Activated gamma-delta T cell (primary cell): ENCODE measurements around the gene ZNF598.
"Not testable (repeated sequence)": the region's sequence is repeated elsewhere in the genome, so short reads cannot be mapped to it uniquely, and the experiment has no call there.

ENCODE experiments used
- DNase-seq: peaks from one replicate; lab custom pipeline; 2025; lab: John Stamatoyannopoulos, UW

Gene ZNF598

DNA sequence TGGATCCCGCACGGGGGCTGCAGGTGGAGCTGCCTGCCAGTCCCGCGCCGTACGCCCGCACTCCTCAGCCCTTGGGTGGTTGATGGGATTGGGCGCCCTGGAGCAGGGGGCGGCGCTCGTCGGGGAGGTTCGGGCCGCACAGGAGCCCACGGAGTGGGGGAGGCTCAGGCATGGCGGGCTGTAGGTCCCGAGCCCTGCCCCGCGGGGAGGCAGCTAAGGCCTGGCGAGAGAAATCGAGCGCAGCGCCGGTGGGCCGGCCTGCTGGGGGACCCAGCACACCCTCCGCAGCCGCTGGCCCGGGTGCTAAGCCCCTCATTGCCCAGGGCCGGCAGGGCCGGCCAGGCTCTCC is 51.5 kb downstream of the ZNF598 start:
- DNase-seq = not testable (repeated sequence)

DNA sequence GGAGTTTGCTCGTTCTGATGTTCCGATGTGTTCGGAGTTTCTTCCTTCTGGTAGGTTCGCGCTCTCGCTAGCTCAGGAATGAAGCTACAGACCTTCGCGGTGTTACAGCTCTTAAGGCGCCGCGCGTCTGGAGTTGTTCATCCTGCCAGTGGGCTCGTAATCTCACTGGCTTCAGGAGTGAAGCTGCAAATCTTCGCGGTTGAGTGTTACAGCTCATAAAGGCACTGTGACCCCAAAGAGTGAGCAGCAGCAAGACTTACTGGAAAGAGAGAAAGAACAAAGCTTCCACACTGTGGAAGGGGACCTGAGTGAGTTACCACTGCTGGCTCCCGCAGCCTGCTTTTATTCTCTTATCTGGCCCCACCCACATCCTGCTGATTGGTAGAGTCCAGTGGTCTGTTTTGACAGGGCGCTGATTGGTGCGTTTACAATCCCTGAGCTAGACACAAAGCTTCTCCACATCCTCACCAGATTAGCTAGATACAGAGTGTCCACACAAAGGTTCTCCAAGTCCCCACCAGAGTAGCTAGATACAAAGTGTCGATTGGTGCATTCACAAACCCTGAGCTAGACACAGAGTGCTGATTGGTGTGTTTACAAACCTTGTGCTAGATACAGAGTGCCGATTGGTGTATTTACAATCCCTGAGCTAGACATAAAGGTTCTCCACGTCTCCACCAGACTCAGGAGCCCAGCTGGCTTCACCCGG is 52.0 kb downstream of the ZNF598 start:
- DNase-seq = not testable (repeated sequence)

DNA sequence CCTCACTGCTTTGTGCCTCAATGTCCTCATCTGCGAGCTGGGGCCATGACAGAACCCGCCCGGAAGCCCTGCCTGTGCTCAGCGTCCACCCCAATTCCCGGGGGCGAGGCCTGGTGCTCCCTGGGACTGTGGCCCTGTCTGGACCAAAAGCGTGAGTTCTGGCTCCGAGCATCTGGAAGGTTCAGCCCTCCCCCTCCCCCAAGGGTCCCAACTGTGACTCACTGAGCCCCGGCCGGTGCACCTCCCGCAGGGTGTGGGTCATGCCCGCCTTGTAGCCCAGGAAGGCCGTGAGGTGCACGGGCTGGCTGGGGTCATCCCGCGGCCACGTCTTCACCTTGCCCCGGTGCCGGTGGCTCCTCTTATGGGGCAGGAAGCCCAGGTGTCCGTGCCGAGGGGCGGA is 55.9 kb downstream of the ZNF598 start:
- no peak for DNase-seq

DNA sequence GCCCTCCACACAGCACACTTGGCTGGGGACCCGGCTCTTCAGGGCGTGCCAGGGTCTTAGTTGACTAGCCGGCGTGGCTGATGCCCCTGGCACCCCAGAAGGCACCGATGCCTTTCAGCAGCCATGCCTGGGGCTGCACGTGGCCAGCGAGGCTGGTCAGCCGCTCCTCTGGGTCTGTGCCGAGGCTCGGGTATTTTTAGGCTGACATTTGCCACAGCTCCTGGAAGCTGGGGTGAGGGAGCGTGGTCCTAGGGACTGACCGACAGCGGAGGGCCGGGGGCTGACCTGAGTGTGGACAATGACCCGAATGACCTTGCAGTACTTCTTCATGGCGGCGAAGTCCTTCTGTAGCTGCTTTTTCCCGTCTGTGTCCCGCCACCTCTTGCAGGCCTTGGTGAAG is 59.1 kb downstream of the ZNF598 start:
- no peak for DNase-seq

DNA sequence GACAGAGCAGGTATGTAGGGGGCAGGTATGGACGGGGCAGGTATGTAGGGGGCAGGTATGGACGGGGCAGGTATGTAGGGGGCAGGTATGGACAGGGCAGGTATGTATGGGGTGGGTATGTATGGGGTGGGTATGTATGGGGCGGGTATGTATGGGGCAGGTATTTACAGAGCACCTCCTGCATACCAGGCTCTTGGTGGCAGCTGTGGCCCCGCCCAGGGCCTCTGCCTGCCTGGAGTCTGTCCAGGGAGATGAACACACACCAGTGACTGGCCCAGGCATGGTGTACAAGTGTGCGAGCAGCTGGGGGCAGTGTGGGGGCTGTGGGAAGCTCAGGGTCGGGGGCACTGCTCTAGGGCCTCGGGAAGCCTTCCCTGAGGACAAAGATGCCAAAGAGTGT is 59.6 kb downstream of the ZNF598 start:
- DNase-seq = no peak

DNA sequence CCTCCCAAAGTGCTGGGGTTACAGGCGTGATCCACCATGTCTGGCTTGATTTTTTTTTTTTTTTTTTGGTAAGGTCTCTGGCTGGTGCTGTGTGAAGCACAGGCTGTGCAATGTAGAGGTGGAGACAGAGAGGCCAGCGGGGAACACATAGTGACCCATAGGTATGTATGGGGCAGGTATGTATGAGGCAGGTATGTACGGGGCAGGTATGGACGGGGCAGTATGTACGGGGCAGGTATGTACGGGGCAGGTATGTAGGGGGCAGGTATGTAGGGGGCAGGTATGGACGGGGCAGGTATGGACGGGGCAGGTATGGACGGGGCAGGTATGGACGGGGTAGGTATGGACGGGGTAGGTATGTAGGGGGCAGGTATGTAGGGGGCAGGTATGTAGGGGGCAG is 60.1 kb downstream of the ZNF598 start:
- no peak for DNase-seq
